Prostate gland (tissue), 2 donors: ENCODE results near the gene CYP3A4. TPM values are rescaled to one million over a fixed set of nuclear protein-coding genes. Genes with fewer than 3 reads are reported as not detected.
"Not testable (repeated sequence)": the region's sequence is repeated elsewhere in the genome, so short reads cannot be mapped to it uniquely, and the experiment has no call there.

Source experiments
- DNase-seq: peaks from one replicate; pipeline ENCODE4 v3.0.0-alpha.2; 2019; ENCODE audit warnings: low spot score
- H3K27ac ChIP-seq, 2 donors: fragments of 200-600 bp; sonication (generic); 2 replicates each; pipeline ENCODE4 v1.5.1; 2017 to 2019
- H3K27me3 ChIP-seq: fragments of 200-600 bp; sonication (generic); replicated peaks from 2 replicates; pipeline ENCODE4 v1.5.1; 2019; ENCODE audit not compliant: insufficient read depth
- H3K36me3 ChIP-seq, 2 donors: fragments of 200-600 bp; sonication (generic); 1 replicate in 1 of 2; 2 replicates in 1 of 2; pipeline versions ENCODE4 v1.5.1 to v1.8.1; 2017 to 2019
- H3K4me1 ChIP-seq: fragments of 200-600 bp; sonication (generic); replicated peaks from 2 replicates; pipeline ENCODE4 v1.5.1; 2019
- H3K4me3 ChIP-seq, 2 donors: fragments of 200-600 bp; sonication (generic); 2 replicates each; pipeline ENCODE4 v1.5.1; 2017 to 2019
- H3K9me3 ChIP-seq: fragments of 200-600 bp; sonication (generic); 2 replicates; pipeline ENCODE4 v1.5.1; 2017
- CTCF ChIP-seq, 4 experiments: fragments of 200-600 bp in 2 of 4; fragments of 450-650 bp in 2 of 4; sonication (generic) in 2 of 4; IDR thresholded peaks; 1 replicate in 3 of 4; 2 replicates in 1 of 4; pipeline ENCODE4 v1.5.1; 2016 to 2019; ENCODE audit warnings: antibody characterized with exemption in 4 of 4, mild to moderate bottlenecking in 2 of 4, moderate library complexity in 2 of 4
- POLR2A ChIP-seq: fragments of 450-650 bp; IDR thresholded peaks from one replicate; pipeline ENCODE4 v1.6.1; 2016; ENCODE audit warnings: antibody characterized with exemption, mild to moderate bottlenecking
- POLR2AphosphoS5 ChIP-seq: sonication (generic); formaldehyde crosslinking; IDR thresholded peaks from one replicate; pipeline ENCODE4 v1.6.1; 2017; ENCODE audit warnings: antibody characterized with exemption
- WGBS: methylation state at CpG from one replicate; pipeline ENCODE4 v1.1.5; 2018; 5-methylcytosine and 5-hydroxymethylcytosine counted together
- intact Hi-C: fragments of 100-400 bp; cut with DNase I; formaldehyde crosslinking; loops from one replicate; pipeline ENCODE4 v1.14.2; 2022
- total RNA-seq, 2 donors: library from RNA; depleted of rRNA; stranded (reverse); fragments of >200 nt; gene quantifications; one replicate each; pipeline ENCODE4 v1.1.0, GENCODE V29; 2016

CYP3A4 gene
- total RNA-seq, 2 donors from 2014 or later: not detected

DNA sequence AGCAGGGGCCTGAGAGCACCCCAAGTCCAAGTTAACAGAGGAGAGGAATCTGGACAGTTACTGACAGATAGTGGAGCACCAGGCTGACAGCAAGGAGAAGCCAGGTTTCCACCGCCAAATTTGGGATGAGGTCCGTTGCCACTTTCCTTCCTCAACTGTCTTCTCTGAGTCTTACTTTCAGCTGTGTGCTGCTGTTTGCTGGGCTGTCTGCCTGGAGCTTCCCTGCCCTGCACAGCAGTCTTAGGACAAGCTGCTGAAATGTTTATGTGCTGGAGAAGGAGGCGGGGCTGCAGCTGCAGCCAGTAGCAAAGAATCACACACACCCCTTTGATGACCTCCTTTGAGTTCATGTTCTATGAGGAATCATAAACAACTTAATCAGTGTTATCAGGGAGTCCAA, 31.6 kb downstream of the CYP3A4 start:
- TF ChIP-seq POLR2AphosphoS5 (peak; percentile 75), POLR2A (peak; percentile 41), CTCF (IDR thresholded peaks at IDR 0.05) (no peak)
- H3K27ac ChIP-seq: peak overlapping the region; percentile 39 to 73
- H3K36me3 ChIP-seq: no peaks in the 10 kb centered on the region
- no peak overlapping the region for H3K4me3 ChIP-seq
- H3K4me1 ChIP-seq: no peaks in the 10 kb centered on the region
- no peaks in the 10 kb centered on the region for H3K27me3 ChIP-seq
- no peaks in the 10 kb centered on the region for H3K9me3 ChIP-seq
- intact Hi-C loops: no loop called here
- WGBS: 32% methylated on average over 3 of the region's 3 CpGs
- DNase-seq: peak; percentile 55

- H3K4me1 ChIP-seq, H3K9me3 ChIP-seq, H3K27me3 ChIP-seq, H3K4me3 ChIP-seq, intact Hi-C loops, H3K36me3 ChIP-seq: not testable (repeated sequence)
- H3K27ac ChIP-seq: peak overlapping the region; percentile 39 to 73
- 3% methylated on average over 5 of the region's 5 CpGs for whole genome bisulfite sequencing
- DNase-seq: peak; percentile 56
Measured at GRCh38 chr7:99751322-99752052, 32.5 kb downstream of the CYP3A4 start.

DNA sequence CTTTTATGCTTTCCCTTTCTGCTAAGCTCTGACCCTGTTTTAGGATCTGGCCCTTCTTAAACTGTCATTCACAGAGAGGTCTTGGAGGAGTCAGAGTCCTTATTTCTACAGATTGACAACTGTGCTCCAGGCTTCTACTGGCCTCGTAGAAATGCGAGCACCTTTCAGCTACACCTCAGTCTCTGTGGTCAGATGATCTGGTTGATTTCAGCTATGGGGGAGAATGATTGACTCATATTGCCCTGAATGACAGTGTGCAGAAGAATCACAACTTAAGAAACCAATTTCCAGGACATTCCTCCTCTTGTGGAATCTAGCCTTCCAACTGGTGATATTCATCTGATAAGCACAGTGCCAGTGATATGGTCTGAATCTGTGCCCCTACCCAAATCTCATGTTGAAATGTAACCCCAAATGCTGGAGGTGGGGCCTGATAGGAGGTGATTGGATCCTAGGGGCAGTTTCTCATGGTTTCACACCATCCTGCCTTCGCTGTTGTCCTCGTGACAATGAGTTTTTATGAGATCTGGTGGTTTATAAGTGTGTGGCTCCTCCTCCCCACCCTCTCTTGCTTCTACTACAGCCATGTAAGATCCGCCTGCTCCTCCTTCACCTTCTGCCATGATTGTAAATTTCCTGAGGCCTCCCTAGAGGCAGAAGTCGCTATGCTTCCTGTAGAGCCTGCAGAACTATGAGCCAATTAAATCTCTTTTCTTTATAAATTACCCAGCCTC, 35.0 kb downstream of the CYP3A4 start:
- Histone ChIP-seq H3K9me3 (no peaks in the 10 kb centered on the region), H3K27ac (no peak overlapping the region), H3K4me1 (no peaks in the 10 kb centered on the region), H3K4me3 (no peak overlapping the region), H3K36me3 (no peaks in the 10 kb centered on the region), H3K27me3 (no peaks in the 10 kb centered on the region)
- DNase-seq: no peak
- TF ChIP-seq POLR2A: no peak
- no peak for TF ChIP-seq POLR2AphosphoS5
- TF ChIP-seq CTCF (IDR thresholded peaks at IDR 0.05): no peak
- intact Hi-C loops: no loop called here
- 91% methylated on average over 6 of the region's 6 CpGs for WGBS

DNA sequence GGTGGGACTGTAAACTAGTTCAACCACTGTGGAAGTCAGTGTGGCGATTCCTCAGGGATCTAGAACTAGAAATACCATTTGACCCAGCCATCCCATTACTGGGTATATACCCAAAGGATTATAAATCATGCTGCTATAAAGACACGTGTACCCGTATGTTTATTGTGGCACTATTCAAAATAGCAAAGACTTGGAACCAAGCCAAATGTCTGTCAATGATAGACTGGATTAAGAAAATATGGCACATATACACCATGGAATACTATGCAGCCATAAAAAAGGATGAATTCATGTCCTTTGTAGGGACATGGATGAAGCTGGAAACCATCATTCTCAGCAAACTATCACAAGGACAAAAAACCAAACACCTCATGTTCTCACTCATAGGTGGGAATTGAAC, 37.1 kb downstream of the CYP3A4 start:
- H3K36me3 ChIP-seq, H3K4me3 ChIP-seq, intact Hi-C loops, H3K9me3 ChIP-seq, H3K4me1 ChIP-seq, H3K27ac ChIP-seq, H3K27me3 ChIP-seq, DNase-seq: not testable (repeated sequence)
- 57% methylated on average over 3 of the region's 3 CpGs for WGBS

- DNase-seq, H3K4me1 ChIP-seq, H3K4me3 ChIP-seq, intact Hi-C loops, H3K27me3 ChIP-seq, H3K27ac ChIP-seq, H3K9me3 ChIP-seq, H3K36me3 ChIP-seq: not testable (repeated sequence)
- WGBS: 92% methylated on average over 3 of the region's 3 CpGs
Measured at GRCh38 chr7:99745395-99745794, 38.6 kb downstream of the CYP3A4 start.

GRCh38 chr7:99742737-99743394, 41.1 kb downstream of the CYP3A4 start:
- Histone ChIP-seq H3K4me3 (no peak overlapping the region), H3K36me3 (no peaks in the 10 kb centered on the region), H3K27ac (no peak overlapping the region), H3K4me1 (no peaks in the 10 kb centered on the region), H3K27me3 (no peaks in the 10 kb centered on the region), H3K9me3 (no peaks in the 10 kb centered on the region)
- intact Hi-C loops: no loop called here
- TF ChIP-seq CTCF (IDR thresholded peaks at IDR 0.05) (no peak), POLR2AphosphoS5 (no peak), POLR2A (no peak)
- 97% methylated on average over 4 of the region's 4 CpGs for WGBS
- DNase-seq: no peak
